Measurements from ENCODE around the gene HSPA14.
"Not testable (repeated sequence)": the region's sequence is repeated elsewhere in the genome, so short reads cannot be mapped to it uniquely, and the experiment has no call there.

The HSPA14 gene

DNA sequence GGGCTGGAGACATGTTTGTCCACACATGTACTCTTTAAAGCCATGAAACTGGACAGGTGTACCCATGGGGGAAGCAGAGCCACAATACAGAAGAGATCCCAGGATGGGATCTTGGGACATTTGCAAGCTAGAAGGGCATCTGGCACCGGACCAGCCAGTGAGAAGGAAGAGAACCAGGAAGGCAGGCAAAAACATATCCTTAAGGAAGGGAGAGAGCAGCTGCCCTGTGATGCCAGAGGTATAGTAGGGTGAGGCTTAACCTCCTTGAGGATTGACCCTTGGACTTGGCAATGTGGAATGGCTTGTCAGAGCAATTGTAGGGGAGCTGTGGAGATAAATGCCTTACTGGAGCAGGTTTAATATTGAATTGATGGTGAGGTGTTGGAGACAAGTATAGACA is 22.7 kb downstream of the HSPA14 start:
- no peaks in the 10 kb centered on the region for H3K9me3 ChIP-seq (ENCODE audit: control insufficient read depth in 2 of 2, low read length in 2 of 2)
- H3K4me1 ChIP-seq (ENCODE audit: control insufficient read depth in 2 of 2, insufficient read depth in 2 of 2, low read length in 2 of 2) = peaks cover 12 to 13% of the 10 kb centered on the region in 2 donors
- no peaks in the 10 kb centered on the region for H3K27me3 ChIP-seq (ENCODE audit: control insufficient read depth in 2 of 2, insufficient read depth in 2 of 2, low read length in 2 of 2)
- peaks cover 8 to 11% of the 10 kb centered on the region in 2 donors for H3K36me3 ChIP-seq (ENCODE audit: control insufficient read depth in 2 of 2, insufficient read depth in 2 of 2, low read length in 2 of 2)
- peak overlapping the region in 1 of 2 donors; percentile 2 for H3K9ac ChIP-seq (ENCODE audit: low read depth in 1 of 2, low read length in 2 of 2)
- no peak overlapping the region for H3K4me3 ChIP-seq (ENCODE audit: low read length in 2 of 2)
- peak overlapping the region; percentile 83 to 90 for H3K27ac ChIP-seq (ENCODE audit: low read depth in 2 of 2, low read length in 2 of 2)

GRCh38 chr10:14864466-14864865 is 26.4 kb downstream of the HSPA14 start:
- Histone ChIP-seq H3K4me1 (ENCODE audit: control insufficient read depth in 2 of 2, insufficient read depth in 2 of 2, low read length in 2 of 2) (peaks cover 12 to 13% of the 10 kb centered on the region in 2 donors), H3K36me3 (ENCODE audit: control insufficient read depth in 2 of 2, insufficient read depth in 2 of 2, low read length in 2 of 2) (peaks cover 13 to 22% of the 10 kb centered on the region in 2 donors)
- H3K27ac ChIP-seq (ENCODE audit: low read depth in 2 of 2, low read length in 2 of 2); H3K9ac ChIP-seq (ENCODE audit: low read depth in 1 of 2, low read length in 2 of 2); H3K4me3 ChIP-seq (ENCODE audit: low read length in 2 of 2); H3K9me3 ChIP-seq (ENCODE audit: control insufficient read depth in 2 of 2, low read length in 2 of 2); H3K27me3 ChIP-seq (ENCODE audit: control insufficient read depth in 2 of 2, insufficient read depth in 2 of 2, low read length in 2 of 2): not testable (repeated sequence)

GRCh38 chr10:14864871-14865270 is 26.8 kb downstream of the HSPA14 start:
- not testable (repeated sequence) for H3K9me3 ChIP-seq (ENCODE audit: control insufficient read depth in 2 of 2, low read length in 2 of 2); H3K4me3 ChIP-seq (ENCODE audit: low read length in 2 of 2); H3K27ac ChIP-seq (ENCODE audit: low read depth in 2 of 2, low read length in 2 of 2); H3K27me3 ChIP-seq (ENCODE audit: control insufficient read depth in 2 of 2, insufficient read depth in 2 of 2, low read length in 2 of 2); H3K9ac ChIP-seq (ENCODE audit: low read depth in 1 of 2, low read length in 2 of 2)
- Histone ChIP-seq H3K36me3 (ENCODE audit: control insufficient read depth in 2 of 2, insufficient read depth in 2 of 2, low read length in 2 of 2) (peaks cover 17 to 26% of the 10 kb centered on the region in 2 donors), H3K4me1 (ENCODE audit: control insufficient read depth in 2 of 2, insufficient read depth in 2 of 2, low read length in 2 of 2) (peaks cover 12 to 13% of the 10 kb centered on the region in 2 donors)

DNA sequence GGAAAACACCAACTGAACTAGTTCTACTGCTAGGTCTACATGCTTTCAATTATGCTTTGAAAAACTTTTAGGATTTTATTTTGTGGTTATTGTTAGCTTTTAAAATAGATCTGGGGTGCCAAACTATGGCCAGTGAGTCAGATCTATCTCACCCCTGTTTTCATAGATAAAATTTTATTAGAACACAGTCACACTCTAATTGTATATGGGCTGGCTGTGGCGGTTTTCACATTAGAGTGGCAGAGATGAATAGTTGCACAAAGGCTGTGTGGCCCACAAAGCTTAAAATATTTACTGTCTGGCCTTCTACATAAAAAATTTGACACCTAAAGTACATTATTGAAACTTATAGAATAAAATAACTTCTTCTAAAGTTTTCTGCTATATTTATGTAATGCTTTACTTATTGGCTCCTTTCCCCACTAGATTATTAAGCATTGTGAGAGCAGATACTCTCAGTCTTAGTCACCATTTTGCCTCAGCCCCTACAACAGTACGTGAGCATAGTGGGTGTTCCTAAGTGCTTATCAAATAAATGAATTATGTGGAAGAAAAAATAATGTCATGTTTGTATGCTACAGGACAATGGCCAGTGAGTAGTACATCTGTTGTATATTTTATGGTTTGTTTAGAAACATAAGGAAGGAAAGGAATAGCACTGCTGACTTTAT is 35.1 kb downstream of the HSPA14 start:
- H3K4me3 ChIP-seq (ENCODE audit: low read length in 2 of 2) = no peak overlapping the region
- H3K9me3 ChIP-seq (ENCODE audit: control insufficient read depth in 2 of 2, low read length in 2 of 2) = no peaks in the 10 kb centered on the region
- H3K9ac ChIP-seq (ENCODE audit: low read depth in 1 of 2, low read length in 2 of 2) = no peak overlapping the region
- H3K4me1 ChIP-seq (ENCODE audit: control insufficient read depth in 2 of 2, insufficient read depth in 2 of 2, low read length in 2 of 2) = peaks cover 3 to 8% of the 10 kb centered on the region in 2 donors
- H3K27me3 ChIP-seq (ENCODE audit: control insufficient read depth in 2 of 2, insufficient read depth in 2 of 2, low read length in 2 of 2) = no peaks in the 10 kb centered on the region
- peaks cover 12 to 14% of the 10 kb centered on the region in 2 donors for H3K36me3 ChIP-seq (ENCODE audit: control insufficient read depth in 2 of 2, insufficient read depth in 2 of 2, low read length in 2 of 2)
- H3K27ac ChIP-seq (ENCODE audit: low read depth in 2 of 2, low read length in 2 of 2) = no peak overlapping the region

DNA sequence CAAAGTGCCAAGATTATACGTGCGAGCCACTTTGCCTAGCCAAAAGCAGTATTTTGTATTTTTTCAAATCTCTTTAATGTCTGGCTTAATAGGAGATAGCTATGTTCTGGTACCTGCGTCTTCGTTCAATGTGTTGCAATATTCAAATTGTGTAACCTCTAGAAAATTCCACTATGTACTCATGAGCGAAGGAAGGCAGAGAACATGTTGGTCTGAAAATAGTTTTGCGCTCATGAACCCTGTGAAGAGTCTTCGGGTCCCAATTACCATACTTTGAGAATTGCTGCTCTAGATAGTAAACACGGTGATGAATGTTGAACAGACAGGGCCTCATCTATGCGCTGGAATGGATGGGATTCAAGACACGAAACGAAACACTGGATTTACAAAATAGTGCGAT is 37.8 kb downstream of the HSPA14 start:
- Histone ChIP-seq H3K4me1 (ENCODE audit: control insufficient read depth in 2 of 2, insufficient read depth in 2 of 2, low read length in 2 of 2) (peaks cover 3 to 14% of the 10 kb centered on the region in 2 donors), H3K9me3 (ENCODE audit: control insufficient read depth in 2 of 2, low read length in 2 of 2) (no peaks in the 10 kb centered on the region), H3K4me3 (ENCODE audit: low read length in 2 of 2) (no peak overlapping the region), H3K27ac (ENCODE audit: low read depth in 2 of 2, low read length in 2 of 2) (no peak overlapping the region), H3K27me3 (ENCODE audit: control insufficient read depth in 2 of 2, insufficient read depth in 2 of 2, low read length in 2 of 2) (no peaks in the 10 kb centered on the region), H3K9ac (ENCODE audit: low read depth in 1 of 2, low read length in 2 of 2) (no peak overlapping the region), H3K36me3 (ENCODE audit: control insufficient read depth in 2 of 2, insufficient read depth in 2 of 2, low read length in 2 of 2) (no peaks in the 10 kb centered on the region)

DNA sequence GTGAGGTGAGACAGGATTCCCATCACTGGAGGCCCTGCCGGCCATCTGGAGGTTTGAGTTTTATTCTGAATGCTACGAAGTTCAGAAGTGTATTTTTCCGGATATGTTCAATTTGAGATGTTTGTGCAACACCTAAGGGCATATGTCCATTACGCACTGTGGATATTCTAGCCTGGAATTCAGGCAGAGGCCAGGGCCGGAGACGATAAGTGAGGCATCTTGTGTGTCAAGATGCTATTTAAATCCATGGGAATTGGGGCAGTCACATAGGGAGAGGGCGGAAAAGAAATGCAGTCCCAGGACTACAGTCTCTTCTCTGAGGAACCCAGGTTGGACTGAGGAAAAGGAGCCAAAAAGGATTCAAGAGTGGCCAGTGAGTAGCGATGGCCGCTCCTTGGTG is 38.7 kb downstream of the HSPA14 start:
- Histone ChIP-seq H3K4me1 (ENCODE audit: control insufficient read depth in 2 of 2, insufficient read depth in 2 of 2, low read length in 2 of 2) (peaks cover 3 to 14% of the 10 kb centered on the region in 2 donors), H3K27me3 (ENCODE audit: control insufficient read depth in 2 of 2, insufficient read depth in 2 of 2, low read length in 2 of 2) (no peaks in the 10 kb centered on the region), H3K27ac (ENCODE audit: low read depth in 2 of 2, low read length in 2 of 2) (no peak overlapping the region), H3K9me3 (ENCODE audit: control insufficient read depth in 2 of 2, low read length in 2 of 2) (no peaks in the 10 kb centered on the region), H3K4me3 (ENCODE audit: low read length in 2 of 2) (no peak overlapping the region), H3K9ac (ENCODE audit: low read depth in 1 of 2, low read length in 2 of 2) (no peak overlapping the region), H3K36me3 (ENCODE audit: control insufficient read depth in 2 of 2, insufficient read depth in 2 of 2, low read length in 2 of 2) (no peaks in the 10 kb centered on the region)

GRCh38 chr10:14878266-14879123 is 40.4 kb downstream of the HSPA14 start, which contains the start of gene SUV39H2:
Gene SUV39H2 (plus strand): TSS chr10:14878866. CDS start chr10:14878889, 23 bp downstream.
- peaks cover 3 to 14% of the 10 kb centered on the region in 2 donors for H3K4me1 ChIP-seq (ENCODE audit: control insufficient read depth in 2 of 2, insufficient read depth in 2 of 2, low read length in 2 of 2)

GRCh38 chr10:14879124-14879927 is 41.2 kb downstream of the HSPA14 start:
- peak overlapping the region; percentile 80 to 95 for H3K9ac ChIP-seq (ENCODE audit: low read depth in 1 of 2, low read length in 2 of 2)
- H3K27ac ChIP-seq (ENCODE audit: low read depth in 2 of 2, low read length in 2 of 2) = peak overlapping the region; percentile 74 to 97
- H3K36me3 ChIP-seq (ENCODE audit: control insufficient read depth in 2 of 2, insufficient read depth in 2 of 2, low read length in 2 of 2) = no peaks in the 10 kb centered on the region
- H3K4me1 ChIP-seq (ENCODE audit: control insufficient read depth in 2 of 2, insufficient read depth in 2 of 2, low read length in 2 of 2) = peaks cover 3 to 14% of the 10 kb centered on the region in 2 donors
- H3K9me3 ChIP-seq (ENCODE audit: control insufficient read depth in 2 of 2, low read length in 2 of 2) = no peaks in the 10 kb centered on the region
- H3K27me3 ChIP-seq (ENCODE audit: control insufficient read depth in 2 of 2, insufficient read depth in 2 of 2, low read length in 2 of 2) = no peaks in the 10 kb centered on the region
- H3K4me3 ChIP-seq (ENCODE audit: low read length in 2 of 2) = peak overlapping the region; percentile 85 to 88

More at GRCh38 chr10:14878266-14879123, 40.4 kb downstream of the HSPA14 start, which contains the start of gene SUV39H2:
- Histone ChIP-seq H3K27me3 (ENCODE audit: control insufficient read depth in 2 of 2, insufficient read depth in 2 of 2, low read length in 2 of 2) (no peaks in the 10 kb centered on the region), H3K36me3 (ENCODE audit: control insufficient read depth in 2 of 2, insufficient read depth in 2 of 2, low read length in 2 of 2) (no peaks in the 10 kb centered on the region), H3K4me3 (ENCODE audit: low read length in 2 of 2) (peak within 1 kb of the TSS; percentile 88 to 92), H3K9me3 (ENCODE audit: control insufficient read depth in 2 of 2, low read length in 2 of 2) (no peaks in the 10 kb centered on the region), H3K9ac (ENCODE audit: low read depth in 1 of 2, low read length in 2 of 2) (peak within 1 kb of the TSS; percentile 91 to 95), H3K27ac (ENCODE audit: low read depth in 2 of 2, low read length in 2 of 2) (peak within 1 kb of the TSS; percentile 95 to 97)

- H3K27ac ChIP-seq (ENCODE audit: low read depth in 2 of 2, low read length in 2 of 2) = no peak overlapping the region
- no peaks in the 10 kb centered on the region for H3K27me3 ChIP-seq (ENCODE audit: control insufficient read depth in 2 of 2, insufficient read depth in 2 of 2, low read length in 2 of 2)
- H3K9ac ChIP-seq (ENCODE audit: low read depth in 1 of 2, low read length in 2 of 2) = peak overlapping the region in 1 of 2 donors; percentile 95
- H3K4me1 ChIP-seq (ENCODE audit: control insufficient read depth in 2 of 2, insufficient read depth in 2 of 2, low read length in 2 of 2) = peaks cover 3 to 14% of the 10 kb centered on the region in 2 donors
- H3K9me3 ChIP-seq (ENCODE audit: control insufficient read depth in 2 of 2, low read length in 2 of 2) = no peaks in the 10 kb centered on the region
- H3K36me3 ChIP-seq (ENCODE audit: control insufficient read depth in 2 of 2, insufficient read depth in 2 of 2, low read length in 2 of 2) = no peaks in the 10 kb centered on the region
- H3K4me3 ChIP-seq (ENCODE audit: low read length in 2 of 2) = peak overlapping the region; percentile 9 to 85
These were observed 41.8 kb downstream of the HSPA14 start for GRCh38 chr10:14879928-14880193.

All from mucosa of rectum (tissue), 2 donors.